T-cell (primary cell): ENCODE results near the gene METTL16. TPM values are rescaled to one million over a fixed set of nuclear protein-coding genes. Genes with fewer than 3 reads are reported as not detected.

Experiments used
- ATAC-seq, 4 experiments: fragments of 200-7000 bp in 3 of 4; fragments of 150-1000 bp in 1 of 4; cut with Tn5 transposase; replicated peaks in 1 of 4; 1 replicate in 3 of 4; 2 replicates in 1 of 4; pipeline ENCODE4 v1.10.0; 2021; ENCODE audit warnings: moderate library complexity in 3 of 4, mild to moderate bottlenecking in 2 of 4, moderate number of reproducible peaks in 1 of 4
- CTCF ChIA-PET, 2 donors: fragments of 300-600 bp; sonication (Branson Sonifier 250); formaldehyde crosslinking; loops; one replicate each; lab custom pipeline; 2022; ENCODE audit warnings: antibody characterized with exemption in 2 of 2; lab: Charles Lee
- POLR2A ChIA-PET, 2 donors: fragments of 300-600 bp; sonication (Branson Sonifier 250); formaldehyde crosslinking; loops; one replicate each; lab custom pipeline; 2022; ENCODE audit warnings: antibody characterized with exemption in 2 of 2; lab: Charles Lee
- DNase-seq, 35 experiments: peaks; one replicate each; pipeline versions ENCODE4 v3.0.0 to v3.0.0-alpha.2; 2013 to 2023
- H3K27ac ChIP-seq: one replicate; pipeline ENCODE4 v1.5.1; 2013; ENCODE audit warnings: low read length
- H3K27me3 ChIP-seq, 2 experiments: replicated peaks in 1 of 2; 1 replicate in 1 of 2; 2 replicates in 1 of 2; pipeline versions ENCODE4 v1.6.1 to v1.7.0; 2013; ENCODE audit warnings: low read length in 1 of 2, mixed read lengths in 1 of 2; ENCODE audit not compliant: control insufficient read depth in 2 of 2, insufficient read depth in 2 of 2; ENCODE audit errors: extremely low read depth in 1 of 2
- H3K36me3 ChIP-seq, 2 donors: 1 replicate in 1 of 2; 2 replicates in 1 of 2; pipeline versions ENCODE4 v1.6.1 to v1.7.0; 2013; ENCODE audit warnings: low read length in 1 of 2; ENCODE audit not compliant: control insufficient read depth in 2 of 2, insufficient read depth in 1 of 2; ENCODE audit errors: extremely low read depth in 1 of 2
- H3K4me1 ChIP-seq, 2 experiments: 1 replicate in 1 of 2; 2 replicates in 1 of 2; pipeline versions ENCODE4 v1.6.1 to v1.7.0; 2013; ENCODE audit warnings: low read length in 2 of 2, mixed read lengths in 1 of 2; ENCODE audit not compliant: insufficient read depth in 2 of 2, control insufficient read depth in 1 of 2; ENCODE audit errors: extremely low read depth in 1 of 2
- H3K4me3 ChIP-seq, 2 donors: 1 replicate in 1 of 2; 2 replicates in 1 of 2; pipeline versions ENCODE4 v1.5.1 to v1.7.0; 2013; ENCODE audit warnings: mild to moderate bottlenecking in 2 of 2, low read length in 1 of 2, moderate library complexity in 1 of 2; ENCODE audit not compliant: control insufficient read depth in 1 of 2; ENCODE audit errors: extremely low read depth in 1 of 2
- H3K9me3 ChIP-seq: 2 replicates; pipeline ENCODE4 v1.7.0; 2013
- H3K27ac Mint-ChIP-seq, 2 donors: one replicate each; pipeline ENCODE4 v1.8.0; 2020 to 2021; ENCODE audit warnings: mild to moderate bottlenecking in 2 of 2, mixed read lengths in 2 of 2
- H3K27me3 Mint-ChIP-seq, 2 donors: one replicate each; pipeline ENCODE4 v1.8.0; 2021 to 2022; ENCODE audit warnings: mixed read lengths in 2 of 2
- H3K36me3 Mint-ChIP-seq: one replicate; pipeline ENCODE4 v1.8.0; 2021; ENCODE audit warnings: mixed read lengths
- H3K4me1 Mint-ChIP-seq, 3 donors: one replicate each; pipeline ENCODE4 v1.8.0; 2020 to 2022; ENCODE audit warnings: mixed read lengths in 3 of 3, mild to moderate bottlenecking in 1 of 3
- H3K4me3 Mint-ChIP-seq, 3 donors: one replicate each; pipeline ENCODE4 v1.8.0; 2020 to 2022; ENCODE audit warnings: mild to moderate bottlenecking in 3 of 3, mixed read lengths in 3 of 3, moderate library complexity in 3 of 3
- H3K9me3 Mint-ChIP-seq, 3 donors: one replicate each; pipeline ENCODE4 v1.8.0; 2020 to 2022; ENCODE audit warnings: mixed read lengths in 3 of 3
- WGBS: methylation state at CpG from one replicate; pipeline ENCODE4 v1.1.5; 2013; ENCODE audit warnings: missing lambda C conversion rate; ENCODE audit not compliant: insufficient coverage; 5-methylcytosine and 5-hydroxymethylcytosine counted together
- total RNA-seq, 35 experiments: library from RNA in 6 of 35; stranded (reverse) in 6 of 35; fragments of 120-200 nt in 1 of 35; gene quantifications; one replicate each; pipeline versions ENCODE4 v1.2.1 to v1.2.4 and lab custom pipeline; 2013 to 2026

METTL16 gene
- total RNA-seq, 5 donors from 2014 or later (not counting 1 experiment from before 2014, with no cell fraction given) = 43.0 to 51.1 (median 43.2) TPM

DNA sequence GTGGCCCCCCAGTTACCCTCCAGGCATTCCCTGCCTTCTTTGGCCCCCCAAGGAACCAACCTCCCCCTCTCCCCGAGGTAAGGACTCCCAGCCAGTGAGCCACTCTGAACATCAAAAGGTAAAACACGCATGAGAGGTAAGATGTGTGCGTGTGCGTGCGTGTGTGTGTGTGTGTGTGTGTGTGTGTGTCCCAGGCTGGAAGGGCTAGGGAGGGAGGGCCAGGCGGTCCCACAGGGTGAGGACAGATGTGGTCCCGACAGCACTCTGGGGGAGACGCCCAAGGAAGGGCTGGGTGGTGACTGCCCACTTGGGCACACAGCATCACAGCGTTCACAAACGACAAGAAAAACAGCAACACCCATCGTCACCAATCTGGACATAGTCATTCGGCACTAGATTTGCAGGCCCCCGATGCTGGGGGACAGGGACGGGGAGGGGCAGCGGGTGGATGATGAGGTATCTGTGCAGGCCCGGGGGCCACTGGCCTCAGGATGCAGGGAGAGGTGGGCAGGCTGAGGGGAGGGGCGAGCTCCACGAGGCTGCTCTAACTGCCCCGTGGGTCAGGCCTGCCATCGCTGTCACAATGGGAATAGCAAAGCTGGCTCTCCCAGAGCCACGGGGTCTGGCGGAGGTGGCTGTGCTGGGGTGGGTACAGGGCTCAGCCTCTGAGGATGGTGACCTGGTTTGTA, 127.1 kb downstream of the METTL16 start:
- ChIA-PET CTCF (interaction anchor here in 1 of 2 donors (6.5 kb wide), 1 partner anchor 32 kb away, joined by 231 read pairs; no protein-coding TSS in a partner anchor), POLR2A (no interaction called here)
- ATAC-seq (no peak), DNase-seq (no peak)
- no peak overlapping the region for H3K4me3 Mint-ChIP-seq
- H3K36me3 ChIP-seq = peaks cover 17 to 25% of the 10 kb centered on the region in 2 donors
- H3K27me3 Mint-ChIP-seq = no peaks in the 10 kb centered on the region
- 91% methylated on average over 13 of the region's 22 CpGs for WGBS
- no peaks in the 10 kb centered on the region for H3K9me3 Mint-ChIP-seq
- no peaks in the 10 kb centered on the region for H3K36me3 Mint-ChIP-seq
- H3K27ac ChIP-seq = no peak overlapping the region
- peaks cover 16 to 18% (median 17%) of the 10 kb centered on the region in 3 donors for H3K4me1 Mint-ChIP-seq
- H3K4me1 ChIP-seq = peaks cover 0 to 19% of the 10 kb centered on the region in 2 experiments
- H3K9me3 ChIP-seq = no peaks in the 10 kb centered on the region
- H3K27ac Mint-ChIP-seq = peak overlapping the region in 1 of 2 donors; percentile 34
- H3K27me3 ChIP-seq = no peaks in the 10 kb centered on the region
- no peak overlapping the region for H3K4me3 ChIP-seq

- ChIA-PET CTCF (interaction anchor here (1.6 to 6.5 kb wide), 5 partner anchors 9 to 33 kb away, joined by 7 to 231 read pairs (median 23); partner anchors contain the start of gene MNT (in 1 of the 2)), POLR2A (interaction anchor here (0.7 to 1.5 kb wide), 2 partner anchors 8 to 28 kb away, joined by 3 to 5 read pairs; no protein-coding TSS in a partner anchor)
- Histone ChIP-seq H3K4me1 (peaks cover 0 to 13% of the 10 kb centered on the region in 2 experiments), H3K9me3 (no peaks in the 10 kb centered on the region), H3K4me3 (no peak overlapping the region), H3K36me3 (peaks cover 17 to 32% of the 10 kb centered on the region in 2 donors), H3K27me3 (no peaks in the 10 kb centered on the region), H3K27ac (no peak overlapping the region)
- peak overlapping the region; percentile 8 to 55 for H3K27ac Mint-ChIP-seq
- ATAC-seq (no peak), DNase-seq (no peak)
- peaks cover 7 to 13% (median 12%) of the 10 kb centered on the region in 3 donors for H3K4me1 Mint-ChIP-seq
- H3K9me3 Mint-ChIP-seq = no peaks in the 10 kb centered on the region
- H3K36me3 Mint-ChIP-seq = no peaks in the 10 kb centered on the region
- no peak overlapping the region for H3K4me3 Mint-ChIP-seq
- H3K27me3 Mint-ChIP-seq = no peaks in the 10 kb centered on the region
- 93% methylated on average over 9 of the region's 11 CpGs for WGBS
These were observed 128.0 kb downstream of the METTL16 start for GRCh38 chr17:2383628-2384167.

- peaks cover 0 to 12% of the 10 kb centered on the region in 2 experiments for H3K4me1 ChIP-seq
- DNase-seq (no peak), ATAC-seq (no peak)
- WGBS = 89% methylated on average over 8 of the region's 15 CpGs
- H3K36me3 ChIP-seq = peaks cover 22 to 33% of the 10 kb centered on the region in 2 donors
- peaks cover 0 to 9% (median 7%) of the 10 kb centered on the region in 3 donors for H3K4me1 Mint-ChIP-seq
- no peaks in the 10 kb centered on the region for H3K9me3 ChIP-seq
- POLR2A ChIA-PET = interaction anchor here in 1 of 2 donors (0.5 kb wide), 1 partner anchor 137 kb away, joined by 3 read pairs; no protein-coding TSS in a partner anchor
- no peak overlapping the region for H3K27ac ChIP-seq
- no peaks in the 10 kb centered on the region for H3K9me3 Mint-ChIP-seq
- peaks cover 4% of the 10 kb centered on the region for H3K36me3 Mint-ChIP-seq
- no peaks in the 10 kb centered on the region for H3K27me3 ChIP-seq
- no peak overlapping the region for H3K27ac Mint-ChIP-seq
- CTCF ChIA-PET = interaction anchor here (1.6 to 6.5 kb wide), 4 partner anchors 11 to 35 kb away, joined by 11 to 231 read pairs (median 36); no protein-coding TSS in a partner anchor
- no peak overlapping the region for H3K4me3 Mint-ChIP-seq
- no peak overlapping the region for H3K4me3 ChIP-seq
- no peaks in the 10 kb centered on the region for H3K27me3 Mint-ChIP-seq
These were observed 130.6 kb downstream of the METTL16 start for GRCh38 chr17:2380950-2381649.

GRCh38 chr17:2380226-2380922, 131.3 kb downstream of the METTL16 start:
- Histone ChIP-seq H3K9me3 (no peaks in the 10 kb centered on the region), H3K4me1 (peaks cover 0 to 12% of the 10 kb centered on the region in 2 experiments), H3K4me3 (no peak overlapping the region), H3K27ac (no peak overlapping the region), H3K27me3 (no peaks in the 10 kb centered on the region), H3K36me3 (peaks cover 22 to 35% of the 10 kb centered on the region in 2 donors)
- CTCF ChIA-PET = interaction anchor here (3.8 to 6.5 kb wide), 2 partner anchors 36 kb away, joined by 49 to 231 read pairs; no protein-coding TSS in a partner anchor
- peaks cover 0 to 9% (median 7%) of the 10 kb centered on the region in 3 donors for H3K4me1 Mint-ChIP-seq
- peaks cover 7% of the 10 kb centered on the region for H3K36me3 Mint-ChIP-seq
- H3K9me3 Mint-ChIP-seq = no peaks in the 10 kb centered on the region
- H3K4me3 Mint-ChIP-seq = no peak overlapping the region
- no peak for ATAC-seq
- POLR2A ChIA-PET = no interaction called here
- no peak for DNase-seq
- no peaks in the 10 kb centered on the region for H3K27me3 Mint-ChIP-seq
- WGBS = 92% methylated on average over 14 of the region's 16 CpGs
- H3K27ac Mint-ChIP-seq = no peak overlapping the region

GRCh38 chr17:2379489-2380225, 132.0 kb downstream of the METTL16 start:
- 92% methylated on average over 23 of the region's 25 CpGs for WGBS
- Histone ChIP-seq H3K27ac (no peak overlapping the region), H3K27me3 (no peaks in the 10 kb centered on the region), H3K9me3 (no peaks in the 10 kb centered on the region), H3K36me3 (peaks cover 21 to 33% of the 10 kb centered on the region in 2 donors), H3K4me3 (no peak overlapping the region), H3K4me1 (peaks cover 0 to 12% of the 10 kb centered on the region in 2 experiments)
- peaks cover 7% of the 10 kb centered on the region for H3K36me3 Mint-ChIP-seq
- no peak overlapping the region for H3K4me3 Mint-ChIP-seq
- no peak for ATAC-seq
- peaks cover 0 to 9% (median 7%) of the 10 kb centered on the region in 3 donors for H3K4me1 Mint-ChIP-seq
- H3K9me3 Mint-ChIP-seq = no peaks in the 10 kb centered on the region
- H3K27ac Mint-ChIP-seq = no peak overlapping the region
- ChIA-PET CTCF (interaction anchor here in 1 of 2 donors (6.5 kb wide), 1 partner anchor 37 kb away, joined by 231 read pairs; no protein-coding TSS in a partner anchor), POLR2A (no interaction called here)
- no peak for DNase-seq
- H3K27me3 Mint-ChIP-seq = no peaks in the 10 kb centered on the region
